Measurements from ENCODE around the gene SLX9. TPM values are rescaled to one million over a fixed set of nuclear protein-coding genes. Genes with fewer than 3 reads are reported as not detected.
A peak's percentile ranks its signal among the peaks of the same experiment; 100 is the strongest.
"Not testable (repeated sequence)": the region's sequence is repeated elsewhere in the genome, so short reads cannot be mapped to it uniquely, and the experiment has no call there.

The SLX9 gene
- total RNA-seq, 2 experiments from 2014 or later: 18.6 to 61.6 TPM

DNA sequence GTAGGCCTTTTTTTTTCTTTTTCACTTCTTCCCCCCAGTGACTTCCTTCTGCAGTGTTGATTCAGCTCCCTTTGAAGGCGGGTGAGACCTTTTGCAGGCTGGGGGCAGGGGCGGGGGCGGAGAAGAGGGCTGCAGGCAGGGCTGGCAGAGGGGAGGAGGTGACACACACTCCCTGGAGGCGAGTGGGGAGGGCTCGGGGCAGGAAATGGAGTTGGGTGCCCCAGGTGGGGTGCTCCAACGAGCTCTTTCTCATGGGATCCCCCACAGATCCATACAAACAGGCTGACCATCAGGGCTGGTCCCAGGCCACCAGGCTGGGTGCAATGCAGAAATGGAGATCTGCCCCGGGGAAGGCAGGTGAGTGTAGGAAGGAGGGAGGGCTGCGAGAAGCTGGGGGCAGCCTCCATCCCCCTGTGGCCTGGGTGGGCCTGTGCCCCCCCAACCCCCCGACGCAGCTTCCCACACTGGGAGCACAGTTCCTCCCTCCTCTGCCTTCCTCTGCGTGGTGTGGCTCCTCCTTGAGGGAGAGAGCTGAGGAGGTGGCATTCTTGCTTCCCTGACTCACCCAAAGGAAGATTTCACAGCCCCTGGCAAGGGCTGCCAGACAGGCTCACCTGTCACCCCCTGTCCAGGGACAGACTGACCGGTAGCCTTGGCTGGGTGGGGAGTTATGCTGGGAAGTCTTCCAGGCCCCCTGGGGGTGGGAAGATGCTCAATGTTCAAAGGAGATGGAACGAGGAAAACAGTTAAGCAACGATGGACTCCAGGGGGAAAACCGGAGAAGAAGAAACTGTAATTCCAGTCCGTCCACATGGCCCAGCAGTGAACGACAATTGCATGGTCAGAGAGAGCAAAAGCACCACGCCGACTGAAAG lies 12.0 kb upstream of the SLX9 start:
- Histone ChIP-seq H3K36me3 (ENCODE audit: insufficient read depth, low read length) (no peaks in the 10 kb centered on the region), H3K4me2 (ENCODE audit: low read length) (peak overlapping the region; percentile 68), H3K4me3 (ENCODE audit: low read depth, low read length, poor library complexity, severe bottlenecking) (peak overlapping the region; percentile 51), H4K20me1 (ENCODE audit: insufficient read depth, low read length) (no peaks in the 10 kb centered on the region), H2AFZ (ENCODE audit: low read length) (no peak overlapping the region), H3K9me3 (ENCODE audit: low read length) (no peaks in the 10 kb centered on the region), H3K9me2 (ENCODE audit: insufficient read depth, low read length) (no peaks in the 10 kb centered on the region), H3K27ac (ENCODE audit: low read depth, low read length, poor library complexity, severe bottlenecking) (no peak overlapping the region), H3K79me2 (ENCODE audit: insufficient read depth, low read depth, low read length) (no peaks in the 10 kb centered on the region), H3K4me1 (ENCODE audit: insufficient read depth, low read length, poor library complexity, severe bottlenecking) (peaks cover 55% of the 10 kb centered on the region)
- no TSS peak for BruUV-seq (replicated peaks)
- intact Hi-C loops (cut with micrococcal nuclease; ENCODE audit: unreplicated experiment): no loop called here
- TF ChIP-seq, protein P1, sequence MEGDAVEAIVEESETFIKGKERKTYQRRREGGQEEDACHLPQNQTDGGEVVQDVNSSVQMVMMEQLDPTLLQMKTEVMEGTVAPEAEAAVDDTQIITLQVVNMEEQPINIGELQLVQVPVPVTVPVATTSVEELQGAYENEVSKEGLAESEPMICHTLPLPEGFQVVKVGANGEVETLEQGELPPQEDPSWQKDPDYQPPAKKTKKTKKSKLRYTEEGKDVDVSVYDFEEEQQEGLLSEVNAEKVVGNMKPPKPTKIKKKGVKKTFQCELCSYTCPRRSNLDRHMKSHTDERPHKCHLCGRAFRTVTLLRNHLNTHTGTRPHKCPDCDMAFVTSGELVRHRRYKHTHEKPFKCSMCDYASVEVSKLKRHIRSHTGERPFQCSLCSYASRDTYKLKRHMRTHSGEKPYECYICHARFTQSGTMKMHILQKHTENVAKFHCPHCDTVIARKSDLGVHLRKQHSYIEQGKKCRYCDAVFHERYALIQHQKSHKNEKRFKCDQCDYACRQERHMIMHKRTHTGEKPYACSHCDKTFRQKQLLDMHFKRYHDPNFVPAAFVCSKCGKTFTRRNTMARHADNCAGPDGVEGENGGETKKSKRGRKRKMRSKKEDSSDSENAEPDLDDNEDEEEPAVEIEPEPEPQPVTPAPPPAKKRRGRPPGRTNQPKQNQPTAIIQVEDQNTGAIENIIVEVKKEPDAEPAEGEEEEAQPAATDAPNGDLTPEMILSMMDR (conservative IDR thresholded peaks at IDR 0.05; ENCODE audit: low read length): no peak
- TF ChIP-seq EZH2phosphoT487 (IDR thresholded peaks at IDR 0.05; ENCODE audit: borderline replicate concordance, low read depth, low read length): no peak
- ChIA-PET CTCF (ENCODE audit: unreplicated experiment) (interaction anchor here (0.6 kb wide), 4 partner anchors 8 to 127 kb away, joined by 3 to 5 read pairs (median 3); no protein-coding TSS in a partner anchor), POLR2A (interaction anchor here (0.6 to 1.1 kb wide), 8 partner anchors 10 to 1395 kb away, joined by 3 to 9 read pairs (median 4); no protein-coding TSS in a partner anchor)
- DNase-seq (ENCODE audit: low spot score): peak; percentile 73

DNA sequence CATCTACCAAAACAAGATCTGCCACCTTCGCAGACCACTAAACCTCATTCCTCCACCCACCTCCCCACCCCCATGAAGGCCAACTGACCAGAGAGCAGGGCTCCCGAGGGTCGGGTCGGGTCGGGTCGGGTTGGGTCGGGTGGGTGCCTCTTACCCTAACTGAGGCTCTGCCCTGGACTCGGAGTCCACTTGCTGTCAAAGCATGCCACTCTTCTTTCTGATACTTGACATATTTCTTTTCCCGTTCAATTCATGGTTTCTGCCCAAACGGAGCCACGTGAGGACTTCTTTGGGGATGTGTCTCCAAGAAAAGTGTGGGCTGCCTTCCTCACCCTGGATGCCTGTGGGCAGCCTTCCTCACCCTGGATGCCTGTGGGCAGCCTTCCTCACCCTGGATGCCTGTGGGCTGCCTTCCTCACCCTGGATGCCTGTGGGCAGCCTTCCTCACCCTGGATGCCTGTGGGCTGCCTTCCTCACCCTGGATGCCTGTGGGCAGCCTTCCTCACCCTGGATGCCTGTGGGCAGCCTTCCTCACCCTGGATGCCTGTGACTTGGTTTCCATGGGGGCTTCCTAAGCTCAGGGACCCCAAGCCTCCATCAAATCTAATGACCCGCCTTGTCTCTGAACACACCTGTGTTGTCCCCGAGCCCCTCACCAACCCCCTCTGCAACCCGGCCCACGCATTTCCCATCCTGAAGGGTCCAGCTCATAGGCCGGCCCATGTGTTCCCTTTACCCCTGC lies 11.2 kb upstream of the SLX9 start:
- Histone ChIP-seq H3K4me2 (ENCODE audit: low read length) (peak overlapping the region; percentile 68; the same call in 1 of the 2 replicates), H3K4me1 (ENCODE audit: insufficient read depth, low read length, poor library complexity, severe bottlenecking) (peaks cover 55% of the 10 kb centered on the region)
- H3K4me3 ChIP-seq (ENCODE audit: low read depth, low read length, poor library complexity, severe bottlenecking); DNase-seq (ENCODE audit: low spot score); BruUV-seq (replicated peaks); H3K79me2 ChIP-seq (ENCODE audit: insufficient read depth, low read depth, low read length); CTCF ChIA-PET (ENCODE audit: unreplicated experiment); H4K20me1 ChIP-seq (ENCODE audit: insufficient read depth, low read length); H3K9me2 ChIP-seq (ENCODE audit: insufficient read depth, low read length); intact Hi-C loops (cut with micrococcal nuclease; ENCODE audit: unreplicated experiment); H3K9me3 ChIP-seq (ENCODE audit: low read length); H3K27ac ChIP-seq (ENCODE audit: low read depth, low read length, poor library complexity, severe bottlenecking); H3K36me3 ChIP-seq (ENCODE audit: insufficient read depth, low read length); H2AFZ ChIP-seq (ENCODE audit: low read length): not testable (repeated sequence)
- POLR2A ChIA-PET: interaction anchor here (0.6 to 1.2 kb wide), 8 partner anchors 8 to 668 kb away, joined by 3 read pairs; partner anchors contain the start of genes ITGB2, PTTG1IP and UBE2G2

DNA sequence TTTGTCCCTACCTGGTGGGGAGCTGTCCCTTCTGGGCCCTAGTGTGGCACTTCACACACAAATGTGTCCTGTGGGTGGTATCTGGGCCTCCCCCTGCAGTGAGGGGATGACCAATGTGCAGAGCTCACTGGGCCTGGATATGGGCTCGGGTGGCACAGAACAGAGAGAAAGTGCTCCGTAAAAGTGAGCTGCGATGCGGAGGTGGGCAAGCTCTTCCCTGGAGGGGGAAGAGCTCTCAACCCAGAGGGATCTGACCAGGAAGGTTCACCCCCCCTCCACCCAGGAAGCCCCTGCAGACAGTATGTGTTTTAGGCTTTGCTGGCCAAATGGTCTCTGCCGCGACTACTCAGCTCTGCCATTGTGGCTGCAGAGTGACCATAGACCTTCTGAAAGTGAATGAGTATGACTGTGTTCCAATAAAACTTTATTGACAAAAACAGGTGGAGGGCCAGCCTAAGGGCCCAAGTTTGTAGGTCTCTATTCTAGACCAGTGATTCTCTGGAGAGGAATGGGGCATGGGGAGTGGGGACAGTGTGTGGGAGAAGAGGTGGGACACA lies 10.5 kb upstream of the SLX9 start:
- Histone ChIP-seq H3K9me3 (ENCODE audit: low read length) (no peaks in the 10 kb centered on the region), H3K36me3 (ENCODE audit: insufficient read depth, low read length) (no peaks in the 10 kb centered on the region), H2AFZ (ENCODE audit: low read length) (no peak overlapping the region), H3K4me1 (ENCODE audit: insufficient read depth, low read length, poor library complexity, severe bottlenecking) (peaks cover 55% of the 10 kb centered on the region), H3K27ac (ENCODE audit: low read depth, low read length, poor library complexity, severe bottlenecking) (no peak overlapping the region), H3K9me2 (ENCODE audit: insufficient read depth, low read length) (no peaks in the 10 kb centered on the region), H3K79me2 (ENCODE audit: insufficient read depth, low read depth, low read length) (no peaks in the 10 kb centered on the region), H3K4me3 (ENCODE audit: low read depth, low read length, poor library complexity, severe bottlenecking) (no peak overlapping the region), H3K4me2 (ENCODE audit: low read length) (no peak overlapping the region), H4K20me1 (ENCODE audit: insufficient read depth, low read length) (no peaks in the 10 kb centered on the region)
- DNase-seq (ENCODE audit: low spot score): no peak
- intact Hi-C loops (cut with micrococcal nuclease; ENCODE audit: unreplicated experiment): no loop called here
- TF ChIP-seq EZH2phosphoT487 (IDR thresholded peaks at IDR 0.05; ENCODE audit: borderline replicate concordance, low read depth, low read length): no peak
- TF ChIP-seq, protein P1 (conservative IDR thresholded peaks at IDR 0.05; ENCODE audit: low read length): no peak
- POLR2A ChIA-PET: interaction anchor here (0.6 to 1.2 kb wide), 7 partner anchors 9 to 667 kb away, joined by 3 read pairs; partner anchors contain the start of genes ITGB2, PTTG1IP and UBE2G2
- CTCF ChIA-PET (ENCODE audit: unreplicated experiment): no interaction called here
- no TSS peak for BruUV-seq (replicated peaks)
